ENCODE data around the gene KCTD16. TPM values are rescaled to one million over a fixed set of nuclear protein-coding genes. Genes with fewer than 3 reads are reported as not detected.

Gene KCTD16
- total RNA-seq, 1 donor from 2014 or later, result 0.44 TPM

- Mint-ChIP-seq H3K4me3 (ENCODE audit: unreplicated experiment) (no peak overlapping the region), H3K4me1 (ENCODE audit: unreplicated experiment) (peaks cover 3% of the 10 kb centered on the region), H3K27me3 (ENCODE audit: unreplicated experiment) (no peaks in the 10 kb centered on the region), H3K9me3 (ENCODE audit: unreplicated experiment) (no peaks in the 10 kb centered on the region), H3K27ac (ENCODE audit: unreplicated experiment) (no peak overlapping the region), H3K36me3 (ENCODE audit: low read depth, unreplicated experiment) (no peaks in the 10 kb centered on the region)
- TF ChIP-seq CTCF (IDR thresholded peaks at IDR 0.05; ENCODE audit: unreplicated experiment), result no peak
- no peak for DNase-seq (ENCODE audit: low spot score)
Observed at GRCh38 chr5:144134194-144134826, 36.4 kb upstream of the KCTD16 start.

DNA sequence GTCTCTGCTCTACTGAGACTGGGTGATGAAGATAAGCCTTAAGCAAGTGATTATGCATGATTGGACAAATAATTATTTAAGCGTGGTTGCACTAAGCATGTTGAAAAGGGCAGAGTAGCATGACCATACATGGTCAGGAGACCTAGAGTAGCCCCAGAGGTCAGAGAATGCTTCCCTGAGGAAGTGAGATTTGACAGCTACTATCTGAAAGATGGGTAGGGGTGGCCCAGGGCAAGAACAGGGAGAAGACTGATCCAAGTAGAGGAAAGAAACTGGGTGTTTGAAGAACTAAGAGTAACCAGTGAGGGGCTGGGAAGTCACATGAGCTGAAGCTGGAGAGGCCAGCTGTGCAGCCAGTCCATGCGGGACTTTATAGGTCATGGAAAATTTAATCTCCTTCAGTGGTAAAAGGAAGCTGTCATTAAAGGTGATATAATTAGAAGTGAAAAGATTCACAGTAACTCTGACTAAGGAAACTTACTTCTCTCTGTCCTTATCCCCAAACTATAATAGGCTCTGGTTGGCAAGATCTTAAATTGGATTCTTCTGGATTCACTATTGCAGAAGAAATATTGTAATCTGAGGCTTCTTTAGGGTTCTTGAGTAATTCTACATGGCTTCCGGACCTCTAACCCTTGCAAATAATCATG, 35.4 kb upstream of the KCTD16 start:
- no peaks in the 10 kb centered on the region for H3K9me3 Mint-ChIP-seq (ENCODE audit: unreplicated experiment)
- no peaks in the 10 kb centered on the region for H3K36me3 Mint-ChIP-seq (ENCODE audit: low read depth, unreplicated experiment)
- H3K4me3 Mint-ChIP-seq (ENCODE audit: unreplicated experiment), result no peak overlapping the region
- no peaks in the 10 kb centered on the region for H3K27me3 Mint-ChIP-seq (ENCODE audit: unreplicated experiment)
- TF ChIP-seq CTCF (IDR thresholded peaks at IDR 0.05; ENCODE audit: unreplicated experiment), result no peak
- no peak for DNase-seq (ENCODE audit: low spot score)
- peaks cover 3% of the 10 kb centered on the region for H3K4me1 Mint-ChIP-seq (ENCODE audit: unreplicated experiment)
- no peak overlapping the region for H3K27ac Mint-ChIP-seq (ENCODE audit: unreplicated experiment)

- Mint-ChIP-seq H3K4me1 (ENCODE audit: unreplicated experiment) (peaks cover 29% of the 10 kb centered on the region), H3K36me3 (ENCODE audit: low read depth, unreplicated experiment) (no peaks in the 10 kb centered on the region), H3K27ac (ENCODE audit: unreplicated experiment) (no peak overlapping the region), H3K27me3 (ENCODE audit: unreplicated experiment) (no peaks in the 10 kb centered on the region), H3K9me3 (ENCODE audit: unreplicated experiment) (no peaks in the 10 kb centered on the region), H3K4me3 (ENCODE audit: unreplicated experiment) (no peak overlapping the region)
- no peak for DNase-seq (ENCODE audit: low spot score)
- TF ChIP-seq CTCF (IDR thresholded peaks at IDR 0.05; ENCODE audit: unreplicated experiment), result no peak
Observed at GRCh38 chr5:144139586-144139985, 31.1 kb upstream of the KCTD16 start.

DNA sequence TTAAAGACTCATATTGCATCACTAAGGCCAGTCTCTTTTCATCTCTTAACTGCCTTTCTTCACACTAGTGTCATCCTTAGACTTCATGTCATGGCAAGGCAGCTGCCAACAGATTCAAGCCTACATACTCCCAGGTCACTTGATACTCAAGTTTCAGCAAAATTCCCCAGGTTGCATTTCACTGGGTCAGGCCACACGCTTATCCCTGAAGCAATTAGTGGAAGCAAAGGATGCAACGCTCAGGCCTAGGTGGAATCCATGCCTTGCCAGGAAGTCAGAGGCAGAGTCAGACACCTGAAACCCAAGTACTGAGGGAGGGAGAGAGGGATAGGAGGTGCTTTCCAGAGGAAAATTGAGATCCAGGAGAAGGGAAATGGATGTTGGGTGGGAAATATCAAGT, 29.1 kb upstream of the KCTD16 start:
- H3K9me3 Mint-ChIP-seq (ENCODE audit: unreplicated experiment), result no peaks in the 10 kb centered on the region
- H3K36me3 Mint-ChIP-seq (ENCODE audit: low read depth, unreplicated experiment), result no peaks in the 10 kb centered on the region
- no peak overlapping the region for H3K4me3 Mint-ChIP-seq (ENCODE audit: unreplicated experiment)
- H3K4me1 Mint-ChIP-seq (ENCODE audit: unreplicated experiment), result peaks cover 39% of the 10 kb centered on the region
- H3K27me3 Mint-ChIP-seq (ENCODE audit: unreplicated experiment), result no peaks in the 10 kb centered on the region
- TF ChIP-seq CTCF (IDR thresholded peaks at IDR 0.05; ENCODE audit: unreplicated experiment), result no peak
- DNase-seq (ENCODE audit: low spot score), result no peak
- H3K27ac Mint-ChIP-seq (ENCODE audit: unreplicated experiment), result no peak overlapping the region

DNA sequence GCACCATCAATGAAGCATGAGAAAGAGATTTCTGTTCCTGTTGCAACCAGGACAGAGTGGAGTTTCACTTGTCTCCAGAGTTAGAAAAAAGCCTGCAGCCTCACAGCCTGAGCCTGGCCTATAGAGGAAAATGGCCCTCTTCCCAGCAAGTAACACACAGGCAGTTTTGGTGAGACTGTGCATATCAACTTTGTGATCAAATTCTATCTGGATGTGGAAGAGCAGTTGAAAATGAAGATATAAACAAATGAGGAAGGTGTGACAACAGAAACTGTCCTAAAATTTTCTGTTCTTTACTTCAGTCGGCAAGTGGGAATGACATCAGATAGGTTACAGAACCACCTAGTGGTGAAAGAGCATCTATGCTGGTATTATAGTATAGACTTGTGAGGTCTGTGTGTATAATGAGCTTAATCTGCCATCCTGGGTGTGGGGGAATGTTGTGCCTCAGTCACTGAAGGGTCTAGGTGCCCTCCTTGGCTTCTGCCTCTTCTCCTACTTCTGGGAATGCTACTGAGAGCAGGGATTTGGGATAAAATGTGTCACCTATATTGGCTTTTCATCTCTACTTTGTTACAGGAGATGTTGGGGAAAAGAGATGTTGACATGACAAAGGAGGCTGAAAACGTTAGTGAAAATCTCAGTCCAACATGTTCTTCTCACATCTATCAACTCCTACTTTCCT, 28.4 kb upstream of the KCTD16 start:
- DNase-seq (ENCODE audit: low spot score), result no peak
- H3K27ac Mint-ChIP-seq (ENCODE audit: unreplicated experiment), result peak overlapping the region; percentile 87

More for the DNA sequence above, 28.4 kb upstream of the KCTD16 start:
- no peaks in the 10 kb centered on the region for H3K36me3 Mint-ChIP-seq (ENCODE audit: low read depth, unreplicated experiment)
- no peaks in the 10 kb centered on the region for H3K9me3 Mint-ChIP-seq (ENCODE audit: unreplicated experiment)
- peaks cover 42% of the 10 kb centered on the region for H3K4me1 Mint-ChIP-seq (ENCODE audit: unreplicated experiment)
- H3K4me3 Mint-ChIP-seq (ENCODE audit: unreplicated experiment), result no peak overlapping the region
- no peaks in the 10 kb centered on the region for H3K27me3 Mint-ChIP-seq (ENCODE audit: unreplicated experiment)
- peak; percentile 66 for TF ChIP-seq CTCF (IDR thresholded peaks at IDR 0.05; ENCODE audit: unreplicated experiment)

Data from endothelial cell (in vitro differentiated cells).